GM21619 (cell line): ENCODE results near the gene PTPN3.

Experiments used
- ATAC-seq: cut with Tn5 transposase; IDR thresholded peaks from one replicate; pipeline ENCODE4 v1.9.1; 2021; ENCODE audit not compliant: unreplicated experiment

PTPN3 gene

DNA sequence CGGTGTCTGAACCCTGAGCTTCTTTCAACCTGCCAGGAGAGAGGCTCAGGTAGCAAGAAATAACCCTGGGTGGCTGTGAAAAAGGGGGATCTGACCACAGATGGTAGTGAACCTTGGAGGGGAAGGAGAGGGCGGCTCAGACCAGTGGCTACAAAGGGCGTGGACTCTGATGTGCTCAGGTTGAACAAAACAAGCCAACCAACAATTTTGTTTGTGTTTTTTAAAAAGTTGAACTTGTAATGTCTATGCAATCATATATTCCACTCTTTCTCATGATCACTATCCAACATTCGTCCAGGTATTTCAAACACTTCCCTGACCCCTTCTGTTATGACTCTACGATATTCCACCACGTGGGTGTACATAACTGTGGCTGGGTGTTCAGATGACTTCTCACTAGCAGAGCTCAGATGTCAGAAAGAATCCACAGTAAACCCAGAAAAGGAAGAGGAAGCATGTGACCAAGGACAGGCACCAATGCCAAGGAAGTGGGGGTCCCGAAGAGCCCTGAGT is 20.0 kb downstream of the PTPN3 start:
- no peak for ATAC-seq

DNA sequence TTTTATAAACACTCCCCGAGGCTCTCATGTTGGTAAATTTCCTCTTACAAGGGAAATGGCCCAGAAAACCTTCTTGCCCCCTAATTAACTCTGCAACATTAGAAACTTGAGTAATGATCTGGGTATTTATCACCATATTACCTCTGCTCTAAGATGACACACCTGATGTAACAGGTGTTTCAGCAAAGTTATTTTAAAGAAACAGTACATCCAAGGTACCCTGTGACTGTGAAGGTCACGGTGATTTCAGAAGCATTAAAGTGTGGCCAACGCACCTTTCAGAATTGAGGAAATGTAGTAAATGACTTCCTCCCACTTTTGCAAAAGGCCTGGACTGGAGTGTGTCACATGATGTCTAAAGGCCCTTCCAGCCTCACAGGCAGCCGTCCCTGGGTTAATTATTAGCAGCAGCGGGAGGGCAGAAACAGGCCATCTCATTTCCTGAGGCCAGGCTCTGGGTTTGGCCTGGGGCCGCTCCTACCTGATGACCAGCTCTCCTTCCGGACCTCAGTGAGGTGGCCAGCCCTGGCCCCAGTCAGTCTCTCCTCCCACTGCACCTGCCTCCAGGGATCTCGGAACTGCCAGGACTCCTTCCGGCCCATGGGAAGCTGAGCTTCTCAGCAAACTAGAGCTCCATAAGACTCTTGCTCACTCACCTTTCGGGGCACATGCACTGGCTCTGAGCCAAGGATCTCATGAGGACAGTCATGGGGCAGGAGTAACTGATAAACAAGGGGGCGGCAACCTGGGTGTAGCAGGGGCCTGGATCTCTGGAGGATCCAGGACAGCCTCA is 20.7 kb downstream of the PTPN3 start:
- peak; percentile 96 for ATAC-seq

- ATAC-seq, result no peak
These were observed 21.4 kb downstream of the PTPN3 start for GRCh38 chr9:109476642-109477257.

GRCh38 chr9:109475526-109475925 is 22.6 kb downstream of the PTPN3 start:
- no peak for ATAC-seq

GRCh38 chr9:109474944-109475343 is 23.2 kb downstream of the PTPN3 start:
- no peak for ATAC-seq

DNA sequence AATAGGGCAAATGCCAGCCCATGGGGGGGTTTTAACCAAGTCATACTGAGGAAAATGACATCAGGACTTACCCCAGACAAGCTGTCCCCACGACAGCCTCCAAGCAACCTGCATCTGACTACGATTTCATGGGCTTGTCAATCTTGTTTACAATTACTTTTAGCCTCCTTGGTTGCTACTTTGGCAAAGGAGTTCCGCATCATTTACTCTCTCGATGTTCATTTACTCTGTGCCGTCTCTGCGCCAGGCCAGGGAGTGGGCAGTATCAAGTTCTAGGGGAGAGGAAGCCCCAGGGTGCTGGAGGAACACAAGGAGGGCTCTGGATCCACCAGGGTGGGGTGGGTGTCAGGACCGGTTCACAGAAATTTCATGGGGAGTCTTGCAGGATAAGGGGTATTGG is 23.9 kb downstream of the PTPN3 start:
- ATAC-seq, result no peak

DNA sequence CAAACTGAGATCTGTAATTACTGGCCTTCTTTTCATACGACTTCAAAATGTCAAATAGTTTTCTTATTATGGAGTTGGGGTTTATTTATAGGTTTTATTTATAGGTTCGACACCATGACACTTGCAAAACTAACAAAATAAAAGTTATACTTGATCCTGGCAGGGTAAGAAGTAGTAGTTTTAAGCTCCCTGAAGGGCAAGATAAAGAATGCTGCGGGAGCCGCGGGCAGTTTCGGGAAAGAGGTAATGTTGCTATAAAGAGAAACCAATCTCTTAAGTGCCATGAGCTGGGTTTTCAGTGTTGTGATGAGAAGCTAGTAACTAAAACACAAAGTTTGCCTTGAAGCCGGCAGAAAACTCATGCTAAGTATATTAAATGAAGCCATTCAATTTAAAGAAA is 24.8 kb downstream of the PTPN3 start:
- ATAC-seq, result no peak

- no peak for ATAC-seq
These were observed 26.4 kb downstream of the PTPN3 start for GRCh38 chr9:109471475-109472393.

DNA sequence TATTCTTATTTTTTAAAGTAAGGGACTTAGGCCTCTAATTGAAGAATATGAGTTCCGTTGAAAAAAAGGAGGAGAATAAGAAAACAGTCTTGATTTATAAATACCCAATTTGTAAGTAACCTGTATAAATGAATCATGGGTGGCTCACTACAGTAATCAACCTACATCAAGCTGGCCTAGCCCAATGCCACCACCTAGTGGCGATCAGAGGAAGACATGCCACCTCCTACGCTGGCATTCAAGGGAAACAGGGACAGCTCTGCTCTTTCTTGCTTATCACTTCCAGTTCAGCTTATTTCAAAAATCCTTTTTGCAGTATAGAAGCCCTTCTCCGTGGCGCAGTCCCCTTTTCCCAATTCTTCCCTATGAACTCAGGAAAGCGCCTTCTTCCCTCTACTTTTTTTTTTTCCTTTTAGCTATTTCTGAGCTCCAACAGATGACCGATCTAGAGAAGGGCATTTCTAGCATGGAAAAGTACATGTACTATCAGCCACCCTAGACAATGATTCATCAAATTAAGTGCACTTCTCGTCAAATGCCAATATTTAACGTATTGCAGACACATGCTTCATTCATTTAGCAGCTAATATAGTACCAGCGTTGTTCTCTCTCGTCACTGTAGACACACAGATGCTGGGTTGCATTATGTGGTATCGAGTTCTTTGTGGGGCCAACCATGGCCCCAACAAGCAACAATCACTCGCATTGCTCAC is 28.3 kb downstream of the PTPN3 start:
- peak; percentile 97 for ATAC-seq

DNA sequence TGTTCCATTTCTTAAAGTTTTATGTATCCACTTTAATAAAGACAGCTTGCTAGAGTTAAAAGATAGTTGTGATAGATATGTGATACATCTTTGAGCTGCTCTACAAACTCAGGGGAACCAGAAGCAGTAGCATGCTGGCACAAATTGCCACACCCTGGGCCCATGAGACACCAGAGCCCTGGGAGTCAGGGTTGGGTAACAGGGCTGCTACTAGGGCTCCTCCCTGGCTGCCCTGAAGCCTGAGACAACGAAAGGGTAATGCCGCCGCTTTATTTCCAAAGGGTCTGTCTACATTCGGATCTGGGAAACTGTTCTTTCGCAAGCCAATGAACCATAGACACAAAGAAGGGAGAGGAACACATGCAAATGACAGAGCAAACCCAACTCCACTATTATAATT is 29.2 kb downstream of the PTPN3 start:
- no peak for ATAC-seq

GRCh38 chr9:109467936-109468335 is 30.2 kb downstream of the PTPN3 start:
- ATAC-seq, result no peak

DNA sequence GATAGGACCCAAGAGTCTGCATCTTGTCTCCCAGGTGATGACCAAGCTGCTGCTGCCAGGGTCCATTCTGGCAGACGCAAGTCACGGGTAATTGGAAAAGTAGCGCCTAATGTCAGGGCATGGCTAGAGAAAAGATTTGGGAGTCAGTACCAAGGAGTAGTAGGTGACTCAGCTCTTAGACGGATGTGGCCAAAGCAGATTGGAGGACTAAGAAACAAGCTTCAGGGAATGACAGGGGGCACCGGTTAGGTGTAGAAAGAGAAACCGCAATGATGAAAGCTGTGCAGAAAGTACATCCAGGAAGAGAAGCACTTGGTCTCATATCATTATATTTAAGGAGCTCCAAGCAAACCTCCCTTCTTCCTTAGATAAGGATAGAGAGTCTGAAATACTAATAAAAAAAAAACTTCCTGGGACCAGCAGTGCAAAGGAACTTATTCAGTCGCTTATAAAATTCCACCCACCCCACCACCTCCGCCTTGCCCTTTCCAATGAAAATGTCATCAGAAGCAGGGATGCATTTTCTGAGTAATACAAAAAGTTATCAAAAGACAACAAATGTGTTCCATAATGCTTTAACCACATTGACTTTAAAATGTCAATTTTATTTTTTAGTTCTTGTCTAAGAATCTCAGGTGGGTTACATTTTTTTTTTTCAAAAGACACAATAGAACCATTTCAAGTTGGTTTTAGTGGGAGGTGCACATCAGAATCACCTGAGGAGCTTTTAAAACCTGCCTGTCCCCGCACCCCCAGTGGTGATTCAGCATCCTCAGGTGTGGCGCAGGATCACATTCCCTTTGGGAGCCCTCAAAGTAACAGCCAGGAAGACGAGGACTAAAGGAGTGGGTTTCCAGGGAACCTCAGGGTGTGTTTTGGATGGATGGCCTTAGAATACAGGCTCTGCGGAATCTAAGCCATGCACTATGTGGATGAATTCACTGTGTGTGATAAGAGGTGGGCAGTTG is 31.2 kb downstream of the PTPN3 start:
- ATAC-seq, result no peak

- ATAC-seq, result no peak
These were observed 34.0 kb downstream of the PTPN3 start for GRCh38 chr9:109463924-109464625.

GRCh38 chr9:109460576-109460975 is 37.5 kb downstream of the PTPN3 start:
- no peak for ATAC-seq

DNA sequence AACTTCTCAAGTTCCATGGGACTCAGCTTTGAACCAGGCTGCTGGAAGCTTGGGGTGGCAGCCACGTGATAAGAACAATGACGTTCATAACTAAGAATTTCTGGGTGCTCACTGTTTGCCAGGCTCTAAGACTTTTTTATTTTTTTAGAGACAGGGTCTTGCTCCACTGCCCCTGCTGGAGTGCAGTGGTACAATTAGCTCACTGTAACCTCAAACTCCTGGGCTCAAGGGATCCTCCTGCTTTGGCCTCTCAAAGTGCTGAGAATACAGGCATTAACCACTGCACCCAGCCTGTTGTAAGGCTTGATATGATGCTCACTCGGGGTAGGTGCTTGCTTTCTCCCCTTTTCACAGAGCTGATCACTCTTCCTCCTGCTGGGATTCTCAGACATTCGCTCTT is 38.7 kb downstream of the PTPN3 start:
- ATAC-seq, result no peak

DNA sequence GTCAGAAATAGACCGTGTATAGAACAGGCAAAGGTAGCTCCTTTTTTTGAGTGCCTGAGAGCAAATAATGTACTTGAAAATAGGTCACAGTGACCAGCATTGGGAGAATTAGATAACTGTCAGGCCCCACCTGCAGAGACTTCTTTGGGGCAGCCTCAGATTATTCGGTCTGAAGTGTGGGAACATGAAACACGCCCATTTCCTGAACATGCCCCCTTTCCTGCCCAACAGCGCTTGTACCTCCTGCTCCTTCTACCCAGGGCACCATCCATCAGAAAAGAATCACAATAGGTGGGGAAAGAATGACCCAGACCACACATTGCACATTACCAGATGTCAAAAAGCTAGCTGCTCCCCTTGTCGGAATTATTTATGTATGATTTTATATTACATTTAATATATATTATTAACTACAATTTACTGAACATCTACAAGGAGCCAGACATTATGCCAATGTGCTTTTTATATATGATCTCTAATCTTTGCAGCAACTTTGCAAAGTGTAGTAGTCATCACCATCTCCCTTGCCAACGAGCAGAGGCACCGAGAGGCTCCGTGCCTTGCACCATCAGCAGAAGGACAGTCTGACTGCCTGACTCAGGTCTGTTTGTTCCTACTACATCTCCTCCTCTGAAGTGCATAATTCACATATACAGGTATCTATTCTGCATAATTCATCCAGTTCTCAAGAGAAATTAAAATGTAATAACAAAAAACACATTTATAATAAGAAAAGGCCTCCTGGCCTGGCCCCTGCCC is 39.5 kb downstream of the PTPN3 start:
- ATAC-seq, result no peak

GRCh38 chr9:109456811-109457210 is 41.3 kb downstream of the PTPN3 start:
- no peak for ATAC-seq

DNA sequence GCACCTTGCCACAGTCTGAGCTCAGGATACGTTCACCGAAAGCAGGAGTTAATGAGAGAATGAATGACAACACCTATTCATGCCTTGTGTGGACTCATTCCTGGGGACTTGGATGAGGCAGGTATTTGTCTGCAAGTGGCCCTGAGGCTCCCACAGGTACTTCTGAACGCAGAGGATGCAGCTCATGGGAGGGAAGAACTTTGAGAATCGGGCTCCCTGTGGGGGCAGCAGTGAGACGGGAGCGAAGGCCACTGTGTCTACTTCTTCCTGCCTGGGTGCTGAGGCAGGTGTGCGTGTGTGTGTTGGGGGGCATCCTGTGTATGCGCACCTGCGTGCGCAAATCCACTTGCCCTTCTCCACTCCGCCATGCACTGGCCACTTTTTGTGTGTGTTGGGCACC is 42.2 kb downstream of the PTPN3 start:
- ATAC-seq, result no peak
